ENCODE measurements around the gene SPOCD1.

The SPOCD1 gene

DNA sequence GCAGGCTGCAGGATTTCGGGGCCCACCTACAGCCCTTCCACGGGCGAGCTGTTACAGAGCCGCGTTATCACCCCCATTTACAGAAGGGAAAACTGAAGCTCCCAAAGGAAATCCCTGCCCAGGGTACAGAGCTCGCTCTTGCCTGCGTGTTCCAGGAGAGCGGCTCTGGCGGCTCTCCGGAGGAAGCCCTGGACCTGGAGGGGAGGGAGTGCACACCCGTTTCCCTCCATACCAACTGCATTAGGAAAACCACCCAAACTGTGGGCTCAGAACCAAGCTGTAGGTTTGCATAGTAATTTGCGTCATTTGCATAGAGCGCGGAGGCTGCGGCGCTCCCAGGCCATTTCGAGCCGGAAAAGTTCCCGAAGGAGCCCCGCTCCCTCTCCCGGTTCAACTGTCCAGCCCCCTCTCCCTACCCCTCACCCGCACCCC, 27.0 kb downstream of the SPOCD1 start:
- no peaks in the 10 kb centered on the region for H3K9me3 Mint-ChIP-seq
- H3K36me3 Mint-ChIP-seq: peaks cover 8% of the 10 kb centered on the region
- DNase-seq (ENCODE audit: low spot score in 2 of 2): peak; percentile 30 to 81

GRCh38 chr1:31788138-31788824, 27.5 kb downstream of the SPOCD1 start:
- peak overlapping the region; percentile 91 for H3K27ac Mint-ChIP-seq
- H3K4me1 Mint-ChIP-seq: peaks cover 17% of the 10 kb centered on the region
- peak overlapping the region; percentile 80 for H3K4me3 Mint-ChIP-seq
- DNase-seq (ENCODE audit: low spot score in 2 of 2) (peak; percentile 95 to 99), ATAC-seq (peak; percentile 83)
- no peaks in the 10 kb centered on the region for H3K9me3 Mint-ChIP-seq
- peaks cover 8% of the 10 kb centered on the region for H3K36me3 Mint-ChIP-seq

More for the DNA sequence above, 27.0 kb downstream of the SPOCD1 start:
- Mint-ChIP-seq H3K4me1 (peaks cover 17% of the 10 kb centered on the region), H3K4me3 (peak overlapping the region; percentile 80), H3K27ac (peak overlapping the region; percentile 91)
- peak; percentile 69 for ATAC-seq

DNA sequence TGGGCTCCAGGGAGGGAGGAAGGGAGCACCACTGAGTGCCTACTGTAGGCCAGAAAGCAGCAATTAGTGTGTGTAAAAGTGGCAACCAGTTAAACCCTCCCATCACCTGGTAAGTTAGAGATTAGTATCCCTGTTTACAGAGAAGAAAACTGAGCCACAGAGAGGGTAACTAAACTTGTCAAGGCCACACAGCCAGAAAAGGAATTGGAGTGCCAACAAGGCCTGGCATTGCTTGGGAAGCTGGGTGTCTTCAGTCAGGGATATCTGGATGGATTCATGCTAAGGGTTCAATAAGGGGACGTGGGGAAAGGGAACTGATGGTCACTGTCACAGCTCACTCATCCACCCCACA, 28.1 kb downstream of the SPOCD1 start:
- ATAC-seq (no peak), DNase-seq (ENCODE audit: low spot score in 2 of 2) (no peak)
- Mint-ChIP-seq H3K4me3 (peak overlapping the region; percentile 80), H3K36me3 (peaks cover 8% of the 10 kb centered on the region), H3K4me1 (peaks cover 17% of the 10 kb centered on the region), H3K27ac (peak overlapping the region; percentile 91), H3K9me3 (no peaks in the 10 kb centered on the region)

GRCh38 chr1:31787261-31787660, 28.6 kb downstream of the SPOCD1 start:
- ATAC-seq: no peak
- H3K4me1 Mint-ChIP-seq: peaks cover 17% of the 10 kb centered on the region
- peak overlapping the region; percentile 91 for H3K27ac Mint-ChIP-seq
- no peaks in the 10 kb centered on the region for H3K9me3 Mint-ChIP-seq
- peak overlapping the region; percentile 80 for H3K4me3 Mint-ChIP-seq
- no peak for DNase-seq (ENCODE audit: low spot score in 2 of 2)
- peaks cover 8% of the 10 kb centered on the region for H3K36me3 Mint-ChIP-seq

DNA sequence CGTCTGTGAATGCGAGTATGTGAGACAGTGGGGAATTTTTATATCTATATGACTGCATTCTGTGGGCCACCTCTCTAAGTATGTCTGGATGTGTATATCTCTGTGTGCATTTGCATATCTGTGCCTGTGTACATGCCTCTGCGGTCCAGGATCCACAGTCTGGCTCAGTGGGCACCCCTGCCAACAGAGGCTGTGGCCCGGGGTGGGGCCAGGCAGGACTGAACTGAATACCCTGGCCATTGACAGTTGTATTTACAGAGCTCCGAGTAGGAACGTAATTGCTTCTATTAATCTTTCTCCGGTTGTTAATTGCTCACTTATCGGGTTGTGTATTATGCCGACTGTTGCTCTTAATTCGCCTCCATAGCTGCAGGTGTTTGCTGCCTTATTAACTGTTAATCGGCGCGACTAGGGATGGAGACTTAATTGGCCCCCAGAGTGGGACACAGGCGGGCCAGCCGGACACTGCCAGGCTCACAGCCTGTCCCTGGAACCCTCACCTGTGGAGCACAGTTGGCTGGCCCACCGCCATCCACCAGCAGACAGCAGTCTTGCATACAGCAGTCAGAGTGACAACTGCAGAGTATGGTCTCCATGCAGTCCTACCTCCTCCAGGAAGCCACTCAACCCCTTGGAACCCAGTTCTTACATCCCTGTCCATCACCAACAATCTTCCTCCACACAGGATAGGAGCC, 29.3 kb downstream of the SPOCD1 start:
- ATAC-seq: no peak

GRCh38 chr1:31785947-31786290, 29.9 kb downstream of the SPOCD1 start:
- H3K4me1 Mint-ChIP-seq: peaks cover 25% of the 10 kb centered on the region
- H3K4me3 Mint-ChIP-seq: no peak overlapping the region
- DNase-seq (ENCODE audit: low spot score in 2 of 2) (no peak), ATAC-seq (no peak)
- no peak overlapping the region for H3K27ac Mint-ChIP-seq
- H3K9me3 Mint-ChIP-seq: no peaks in the 10 kb centered on the region
- H3K36me3 Mint-ChIP-seq: peaks cover 8% of the 10 kb centered on the region

More for the DNA sequence above, 29.3 kb downstream of the SPOCD1 start:
- H3K27ac Mint-ChIP-seq: no peak overlapping the region
- DNase-seq (ENCODE audit: low spot score in 2 of 2): no peak
- peaks cover 20% of the 10 kb centered on the region for H3K4me1 Mint-ChIP-seq
- no peaks in the 10 kb centered on the region for H3K9me3 Mint-ChIP-seq
- H3K36me3 Mint-ChIP-seq: peaks cover 8% of the 10 kb centered on the region
- no peak overlapping the region for H3K4me3 Mint-ChIP-seq

- H3K4me3 Mint-ChIP-seq: no peak overlapping the region
- H3K9me3 Mint-ChIP-seq: no peaks in the 10 kb centered on the region
- H3K27ac Mint-ChIP-seq: peak overlapping the region; percentile 82
- DNase-seq (ENCODE audit: low spot score in 2 of 2) (no peak), ATAC-seq (no peak)
- peaks cover 25% of the 10 kb centered on the region for H3K4me1 Mint-ChIP-seq
- H3K36me3 Mint-ChIP-seq: peaks cover 8% of the 10 kb centered on the region
Measured at GRCh38 chr1:31785020-31785946, 30.5 kb downstream of the SPOCD1 start.

- Mint-ChIP-seq H3K27ac (peak overlapping the region; percentile 82), H3K9me3 (no peaks in the 10 kb centered on the region), H3K4me1 (peaks cover 22% of the 10 kb centered on the region), H3K36me3 (peaks cover 8% of the 10 kb centered on the region), H3K4me3 (no peak overlapping the region)
- DNase-seq (ENCODE audit: low spot score in 2 of 2): no peak
- no peak for ATAC-seq
Measured at GRCh38 chr1:31784356-31785019, 31.3 kb downstream of the SPOCD1 start.

DNA sequence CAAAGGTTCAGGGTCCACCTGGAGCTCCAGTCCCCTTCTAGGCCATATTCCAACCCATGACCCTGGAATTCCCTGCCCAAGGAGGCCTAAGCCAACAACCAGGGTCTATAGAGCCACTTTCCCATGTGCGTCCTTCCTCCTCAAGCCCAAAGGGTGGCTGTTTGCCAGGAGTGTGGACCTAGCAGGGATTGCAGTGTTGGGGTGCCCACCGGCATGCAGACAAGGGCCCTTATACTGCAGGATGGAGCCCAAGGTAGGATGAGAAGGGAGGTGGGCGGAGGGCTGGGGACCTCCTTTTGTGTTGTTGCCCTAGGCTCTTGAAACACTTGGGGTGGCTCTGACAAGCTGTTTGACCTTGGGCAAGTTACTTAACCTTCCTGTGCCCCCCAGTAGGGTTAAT, 32.0 kb downstream of the SPOCD1 start:
- Mint-ChIP-seq H3K36me3 (peaks cover 8% of the 10 kb centered on the region), H3K9me3 (no peaks in the 10 kb centered on the region), H3K4me3 (no peak overlapping the region), H3K4me1 (peaks cover 19% of the 10 kb centered on the region), H3K27ac (no peak overlapping the region)
- no peak for DNase-seq (ENCODE audit: low spot score in 2 of 2)
- ATAC-seq: no peak

DNA sequence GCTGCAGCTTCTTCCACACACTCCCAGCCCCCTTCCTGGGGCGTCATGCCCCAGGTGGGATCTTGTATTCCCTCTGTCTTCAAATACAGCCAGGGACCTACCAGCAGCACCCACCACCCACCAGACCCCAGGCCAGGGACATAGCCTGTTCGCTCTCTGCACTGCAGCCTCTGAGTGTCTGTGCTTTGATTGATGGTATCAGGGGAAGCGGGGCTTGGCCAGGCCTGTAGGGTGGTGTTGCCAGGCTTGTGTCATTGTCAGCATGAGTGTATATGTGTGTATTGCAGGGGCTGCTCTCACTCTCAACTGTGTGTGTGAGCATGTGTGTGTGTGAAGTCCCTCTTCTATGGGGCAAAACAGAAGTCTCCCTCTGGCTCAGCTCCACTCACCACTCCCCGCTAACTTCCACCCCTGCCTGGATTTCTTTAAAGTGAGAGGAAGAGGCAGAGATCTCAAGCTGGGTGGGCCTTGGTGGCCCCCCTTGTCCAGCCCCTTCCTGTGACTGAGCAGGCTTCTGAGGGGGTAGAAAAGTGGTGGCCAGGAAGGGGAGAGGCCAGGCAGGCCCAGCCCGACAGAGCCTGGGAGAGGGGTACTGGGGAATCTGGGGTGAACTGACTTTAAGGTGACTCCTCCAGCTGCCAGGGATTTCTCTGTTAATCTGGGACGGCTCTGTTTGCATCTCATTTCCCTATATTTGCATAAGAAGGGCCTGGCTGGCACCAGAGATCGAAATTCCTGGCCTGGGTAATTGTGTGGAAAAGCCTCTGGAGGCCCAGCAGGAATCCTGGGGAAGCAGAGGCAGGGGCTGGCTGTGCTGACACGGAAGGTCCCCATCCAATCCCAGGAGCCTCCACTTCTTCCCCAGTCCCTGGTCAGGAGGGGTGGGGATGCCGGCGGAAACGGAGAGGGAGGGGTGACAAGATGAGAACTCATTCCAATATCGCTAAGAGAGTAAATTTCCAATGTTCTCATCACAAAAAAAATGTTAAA, 33.1 kb downstream of the SPOCD1 start:
- no peaks in the 10 kb centered on the region for H3K9me3 Mint-ChIP-seq
- H3K4me3 Mint-ChIP-seq: no peak overlapping the region
- no peak for DNase-seq (ENCODE audit: low spot score in 2 of 2)
- ATAC-seq: no peak
- H3K36me3 Mint-ChIP-seq: peaks cover under 1% of the 10 kb centered on the region
- H3K27ac Mint-ChIP-seq: no peak overlapping the region
- H3K4me1 Mint-ChIP-seq: peaks cover 12% of the 10 kb centered on the region

GRCh38 chr1:31781756-31782371, 34.0 kb downstream of the SPOCD1 start:
- Mint-ChIP-seq H3K4me1 (peaks cover 8% of the 10 kb centered on the region), H3K27ac (no peak overlapping the region), H3K36me3 (no peaks in the 10 kb centered on the region), H3K9me3 (no peaks in the 10 kb centered on the region), H3K4me3 (no peak overlapping the region)
- no peak for DNase-seq (ENCODE audit: low spot score in 2 of 2)
- peak; percentile 52 for ATAC-seq

DNA sequence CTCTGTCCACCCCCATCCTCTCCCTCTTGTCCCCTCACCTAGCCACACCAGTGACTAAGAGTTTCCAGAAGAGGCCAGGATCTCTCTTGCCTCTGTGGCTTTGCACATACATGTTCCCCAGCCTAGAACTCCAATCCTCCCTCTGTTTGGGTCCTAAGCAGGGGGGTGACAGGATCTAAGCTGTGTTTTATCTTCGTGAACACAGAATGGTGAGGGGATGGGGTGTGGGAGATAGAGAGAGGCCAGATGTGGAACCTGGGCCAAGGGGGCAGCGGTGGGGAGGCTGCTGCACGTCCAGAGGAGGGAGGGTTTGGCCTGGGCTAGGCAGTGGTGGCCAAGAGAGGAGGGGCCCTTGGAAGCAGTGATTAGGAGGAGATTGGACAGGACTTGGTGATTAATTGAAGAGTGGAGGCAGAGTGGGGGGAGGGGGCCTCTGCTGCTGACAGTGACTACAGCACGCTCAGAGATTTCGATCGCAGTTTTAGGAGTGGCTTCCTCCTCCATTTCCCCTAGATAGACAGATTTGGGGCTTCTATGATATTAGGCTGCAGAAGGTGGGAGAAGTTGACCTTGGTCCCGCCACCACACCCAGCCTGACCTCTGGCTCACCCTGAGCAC, 34.6 kb downstream of the SPOCD1 start:
- DNase-seq (ENCODE audit: low spot score in 2 of 2) (no peak), ATAC-seq (no peak)
- Mint-ChIP-seq H3K9me3 (no peaks in the 10 kb centered on the region), H3K27ac (no peak overlapping the region), H3K4me1 (peaks cover 8% of the 10 kb centered on the region), H3K4me3 (no peak overlapping the region), H3K36me3 (no peaks in the 10 kb centered on the region)

GRCh38 chr1:31780632-31781031, 35.2 kb downstream of the SPOCD1 start:
- Mint-ChIP-seq H3K36me3 (no peaks in the 10 kb centered on the region), H3K27ac (no peak overlapping the region), H3K4me1 (peaks cover 8% of the 10 kb centered on the region), H3K4me3 (no peak overlapping the region), H3K9me3 (no peaks in the 10 kb centered on the region)
- ATAC-seq (no peak), DNase-seq (ENCODE audit: low spot score in 2 of 2) (no peak)
